Hematopoietic multipotent progenitor cell treated with erythropoietin and hydrocortisone succinate and interleukin-3 and kit ligand, for 6 days (in vitro differentiated cells): ENCODE data around the gene PLSCR5.
A peak's percentile ranks its signal among the peaks of the same experiment; 100 is the strongest.

Experiments
- DNase-seq: peaks from one replicate; pipeline ENCODE4 v3.0.0-alpha.2; 2015

The PLSCR5 gene, protein sequence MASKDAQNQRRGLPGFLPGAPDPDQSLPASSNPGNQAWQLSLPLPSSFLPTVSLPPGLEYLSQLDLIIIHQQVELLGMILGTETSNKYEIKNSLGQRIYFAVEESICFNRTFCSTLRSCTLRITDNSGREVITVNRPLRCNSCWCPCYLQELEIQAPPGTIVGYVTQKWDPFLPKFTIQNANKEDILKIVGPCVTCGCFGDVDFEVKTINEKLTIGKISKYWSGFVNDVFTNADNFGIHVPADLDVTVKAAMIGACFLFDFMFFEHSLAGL

GRCh38 chr3:146605106-146605505 lies at the start of gene PLSCR5:
Gene PLSCR5, minus strand, starts transcription at chr3:146605346. Its CDS starts 134 bp downstream, at chr3:146605212.
- DNase-seq, result no peak

- DNase-seq, result no peak
Measured at GRCh38 chr3:146653978-146654377, 48.8 kb upstream of the PLSCR5 start.

GRCh38 chr3:146650691-146651442 lies 45.7 kb upstream of the PLSCR5 start:
- no peak for DNase-seq

DNA sequence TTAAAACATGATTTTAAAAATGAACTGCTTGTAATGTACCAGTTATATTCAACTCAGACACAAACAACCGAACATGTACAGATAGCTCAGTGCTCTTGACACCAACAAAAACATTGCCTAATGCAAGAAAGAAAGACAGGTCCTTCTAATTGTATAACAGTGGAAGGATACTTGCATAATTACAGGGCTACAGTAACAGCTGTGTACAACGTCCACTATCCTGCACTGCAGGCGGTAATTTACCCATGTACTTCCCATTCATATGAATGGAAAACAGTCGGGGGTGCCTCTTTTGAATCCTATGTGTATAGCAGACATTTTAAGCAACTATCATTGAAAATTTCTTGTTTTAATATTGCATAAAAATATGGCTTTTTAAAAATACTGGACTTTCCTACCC lies 41.1 kb upstream of the PLSCR5 start:
- peak; percentile 4 for DNase-seq

DNA sequence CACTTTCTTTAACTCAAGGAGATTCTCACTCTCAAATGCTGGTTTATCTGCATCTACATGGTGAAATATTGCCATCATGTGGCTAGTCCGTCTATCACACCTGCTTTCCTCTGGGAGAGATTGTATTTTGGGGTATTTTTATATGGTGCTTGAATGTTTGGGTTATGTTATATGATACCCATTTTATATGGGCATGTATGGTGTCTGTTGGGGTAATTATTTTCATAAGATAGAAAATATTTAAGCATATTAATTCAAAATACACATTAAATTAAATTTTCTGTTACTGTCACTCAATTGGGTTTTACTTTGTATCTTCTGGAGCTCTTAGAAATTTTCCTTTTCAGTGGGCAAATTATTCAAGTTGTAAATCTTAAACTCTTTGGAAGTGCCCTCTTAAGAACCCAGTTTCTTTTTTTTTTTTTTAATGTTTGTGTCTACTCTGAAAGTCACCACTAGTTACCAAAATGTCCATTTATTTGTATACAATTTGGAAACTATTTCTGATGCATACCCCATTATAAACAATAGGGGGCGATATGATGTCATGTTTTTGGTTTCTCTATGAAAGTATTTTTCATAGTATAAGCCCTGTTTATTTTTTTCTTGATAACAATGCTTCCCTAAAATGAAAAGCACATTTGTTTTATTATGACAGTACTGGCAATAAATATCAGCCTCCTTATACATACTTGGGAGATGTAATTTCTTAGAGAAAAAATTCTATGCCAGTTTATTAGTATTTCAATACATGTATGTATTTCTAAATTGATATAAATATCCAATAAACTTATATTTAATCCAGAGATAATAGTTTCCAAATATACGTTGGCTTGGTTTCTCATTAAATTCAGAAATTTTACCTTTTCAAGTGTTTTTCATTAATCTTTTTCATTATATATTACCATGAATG lies 36.1 kb upstream of the PLSCR5 start:
- peak; percentile 75 for DNase-seq

- no peak for DNase-seq
Measured at GRCh38 chr3:146640361-146640760, 35.2 kb upstream of the PLSCR5 start.

DNA sequence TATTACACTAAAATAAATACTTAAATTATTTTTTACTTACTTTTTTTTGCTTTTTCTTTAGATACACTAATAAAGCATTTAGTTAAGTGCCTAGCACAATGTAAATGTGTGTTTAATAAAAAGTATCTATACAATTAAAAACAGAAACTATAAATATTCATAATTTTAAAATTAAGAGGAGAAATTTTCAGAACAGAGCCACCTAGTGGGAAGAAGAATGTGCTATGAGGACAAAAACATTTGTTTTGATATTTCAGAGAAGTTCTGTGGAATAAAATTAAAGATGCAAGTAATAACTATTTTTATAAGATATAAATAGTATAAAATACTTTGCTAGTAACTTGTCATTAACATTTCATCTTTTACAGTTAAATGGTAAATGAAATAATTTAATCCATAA lies 33.6 kb upstream of the PLSCR5 start:
- peak; percentile 25 for DNase-seq

DNA sequence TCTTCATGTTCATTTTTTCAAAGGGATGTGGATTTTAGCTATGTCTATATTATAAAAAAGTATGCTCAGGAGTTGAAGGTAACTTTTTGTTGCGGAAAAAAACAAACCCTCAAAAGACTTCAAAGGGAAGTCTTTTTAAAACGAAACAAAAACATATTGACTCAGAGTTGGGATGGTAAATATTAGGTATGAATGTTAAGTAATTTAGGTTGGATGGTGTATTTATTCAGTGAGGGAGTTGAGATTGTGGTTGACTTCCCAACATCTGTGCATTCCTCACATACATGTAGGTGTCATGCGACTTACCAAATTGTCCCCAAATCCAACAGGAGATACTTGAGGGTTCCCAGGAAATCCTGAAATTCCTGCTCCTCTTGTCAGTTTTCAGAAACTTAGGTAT lies 32.7 kb upstream of the PLSCR5 start:
- no peak for DNase-seq

- no peak for DNase-seq
Measured at GRCh38 chr3:146636881-146637280, 31.7 kb upstream of the PLSCR5 start.

DNA sequence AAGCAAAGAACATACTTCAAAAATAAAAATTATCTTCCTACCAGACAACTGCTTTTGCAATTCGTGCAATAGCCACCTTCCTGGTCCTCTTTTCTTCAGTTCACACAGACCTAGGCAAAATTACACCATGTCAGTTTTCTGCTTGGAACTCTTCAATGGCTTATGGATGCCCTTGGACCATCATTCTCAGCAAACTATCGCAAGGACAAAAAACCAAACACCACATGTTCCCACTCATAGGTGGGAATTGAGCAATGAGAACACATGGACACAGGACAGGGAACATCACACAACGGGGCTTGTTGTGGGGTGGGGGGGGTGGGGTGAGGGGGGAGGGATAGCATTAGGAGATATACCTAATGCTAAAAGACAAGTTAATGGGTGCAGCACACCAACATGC lies 29.2 kb upstream of the PLSCR5 start:
- DNase-seq, result no peak

- no peak for DNase-seq
Measured at GRCh38 chr3:146628671-146629070, 23.5 kb upstream of the PLSCR5 start.

- no peak for DNase-seq
Measured at GRCh38 chr3:146626403-146627122, 21.4 kb upstream of the PLSCR5 start.

GRCh38 chr3:146625186-146625775 lies 20.1 kb upstream of the PLSCR5 start:
- peak; percentile 5 for DNase-seq

DNA sequence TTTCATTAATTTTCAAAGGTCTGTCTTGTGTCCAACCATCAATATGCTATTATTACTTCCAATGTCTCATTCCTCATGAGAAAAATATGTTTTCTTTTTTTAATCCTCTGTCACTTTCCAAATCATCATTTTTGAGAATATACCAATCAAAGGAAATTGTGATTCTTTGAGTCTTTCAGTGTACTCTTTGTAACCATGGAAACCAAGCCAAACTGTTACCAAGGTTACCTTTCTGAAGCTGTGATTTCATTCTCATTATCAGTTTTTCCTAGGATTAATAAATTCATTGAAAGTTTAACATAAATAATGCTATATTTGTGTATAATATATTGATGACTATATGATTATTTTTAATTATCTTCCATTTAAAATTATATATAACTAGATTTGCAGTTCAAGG lies 16.6 kb upstream of the PLSCR5 start:
- DNase-seq, result no peak

- no peak for DNase-seq
Measured at GRCh38 chr3:146612015-146612414, 6.9 kb upstream of the PLSCR5 start.

DNA sequence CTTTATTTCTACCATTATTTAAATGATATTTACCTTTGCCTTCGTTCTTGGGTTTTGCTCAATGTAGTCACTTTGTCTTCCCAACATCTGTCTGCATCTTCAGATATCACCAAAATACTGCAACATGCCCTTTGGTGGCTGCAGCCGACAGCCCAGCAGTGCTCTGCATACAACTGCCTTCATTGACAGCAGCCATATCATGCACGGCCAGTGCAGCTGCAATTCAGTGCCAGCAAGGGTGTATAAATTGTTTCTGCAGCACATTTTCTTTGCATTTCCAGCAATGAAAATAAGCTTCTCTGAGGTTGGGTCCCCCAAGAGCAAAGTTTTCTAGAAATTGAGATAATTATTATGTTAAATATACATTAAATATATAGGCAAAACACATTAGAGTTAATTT lies 6.0 kb upstream of the PLSCR5 start:
- DNase-seq, result no peak

DNA sequence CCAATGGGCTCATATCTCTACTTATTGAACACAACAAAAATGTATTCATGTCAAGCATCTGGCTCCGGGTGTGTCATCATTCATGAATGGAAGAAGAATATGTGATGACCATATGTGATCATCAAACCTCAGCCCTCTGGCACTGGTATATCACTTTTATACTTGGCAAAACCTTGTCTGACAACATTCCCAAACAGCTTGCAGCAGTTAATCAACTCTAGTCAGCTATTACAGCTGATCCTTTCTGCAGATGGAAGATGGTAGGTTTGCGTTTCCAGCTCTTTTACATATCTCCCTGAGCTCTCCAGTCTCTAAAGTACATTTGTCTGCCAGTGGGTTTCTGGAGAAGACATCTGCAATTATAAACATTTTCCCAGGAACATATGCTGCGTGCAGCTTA lies 6.6 kb downstream of the PLSCR5 start:
- DNase-seq, result no peak

DNA sequence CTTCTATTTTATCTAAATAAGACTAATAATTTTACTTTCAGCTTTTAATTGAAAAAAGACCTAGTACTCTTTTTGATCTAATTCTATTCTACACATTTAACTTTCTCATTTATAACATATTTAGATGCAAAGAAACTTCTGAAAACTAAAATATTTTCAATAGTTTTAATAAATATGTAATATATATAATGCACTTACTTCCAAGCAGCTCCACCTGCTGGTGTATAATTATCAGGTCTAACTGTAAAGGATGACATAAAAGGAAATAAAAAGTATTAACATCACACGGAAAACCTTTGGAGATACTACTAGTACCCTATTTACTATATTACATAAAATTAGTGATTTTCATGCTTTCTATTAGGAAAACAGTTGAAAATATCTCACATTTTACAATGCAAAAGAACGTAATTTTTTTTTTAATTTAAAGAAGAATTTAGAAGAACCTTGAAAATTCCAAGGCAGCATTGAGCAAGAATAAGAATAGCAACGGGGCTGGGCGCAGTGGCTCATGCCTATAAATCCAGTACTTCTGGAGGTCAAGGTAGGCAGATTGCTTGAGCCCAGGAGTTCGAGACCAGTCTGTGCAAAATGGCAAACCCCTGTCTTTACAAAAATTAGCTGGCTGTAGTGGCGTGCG lies 10.2 kb downstream of the PLSCR5 start:
- peak; percentile 57 for DNase-seq

- no peak for DNase-seq
Measured at GRCh38 chr3:146593776-146594175, 11.4 kb downstream of the PLSCR5 start.

DNA sequence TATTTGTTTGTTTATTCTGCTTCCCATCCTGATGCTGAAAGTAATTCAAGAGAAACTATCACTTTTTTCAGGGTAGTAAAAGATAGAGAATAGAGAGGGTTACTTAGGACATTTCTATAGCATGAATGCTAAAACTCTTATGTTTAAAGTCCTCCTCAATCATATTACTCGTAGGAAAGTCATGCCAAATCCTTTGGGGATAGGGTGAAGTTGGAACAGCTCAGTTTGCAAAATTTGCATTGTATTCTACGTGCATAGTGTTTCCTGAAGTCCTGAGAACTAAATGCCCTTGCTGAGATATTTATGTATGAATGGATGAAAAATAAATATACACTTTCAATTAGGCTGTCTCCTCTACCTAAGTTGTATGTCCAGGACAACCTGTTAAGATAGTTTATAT lies 14.6 kb downstream of the PLSCR5 start:
- DNase-seq, result no peak

- DNase-seq, result peak; percentile 72
Measured at GRCh38 chr3:146589899-146590508, 15.1 kb downstream of the PLSCR5 start.
